Measurements from ENCODE around the gene ZSWIM6. TPM values are rescaled to one million over a fixed set of nuclear protein-coding genes. Genes with fewer than 3 reads are reported as not detected.

ZSWIM6 gene
- total RNA-seq, 1 experiment from 2014 or later: 0.68 TPM

GRCh38 chr5:61461417-61461816 is 129.4 kb downstream of the ZSWIM6 start:
- DNase-seq (ENCODE audit: low spot score): no peak
- in situ Hi-C loops (cut with HindIII; ENCODE audit: low sequenced_read_pairs): no loop called here

GRCh38 chr5:61461926-61462325 is 129.9 kb downstream of the ZSWIM6 start:
- DNase-seq (ENCODE audit: low spot score): no peak
- in situ Hi-C loops (cut with HindIII; ENCODE audit: low sequenced_read_pairs): no loop called here

- in situ Hi-C loops (cut with HindIII; ENCODE audit: low sequenced_read_pairs): no loop called here
- DNase-seq (ENCODE audit: low spot score): no peak
These were observed 131.5 kb downstream of the ZSWIM6 start for GRCh38 chr5:61463596-61463995.

GRCh38 chr5:61464512-61464911 is 132.5 kb downstream of the ZSWIM6 start:
- in situ Hi-C loops (cut with HindIII; ENCODE audit: low sequenced_read_pairs): no loop called here

GRCh38 chr5:61465066-61465465 is 133.0 kb downstream of the ZSWIM6 start:
- in situ Hi-C loops (cut with HindIII; ENCODE audit: low sequenced_read_pairs): no loop called here
- no peak for DNase-seq (ENCODE audit: low spot score)

More at GRCh38 chr5:61464512-61464911, 132.5 kb downstream of the ZSWIM6 start:
- no peak for DNase-seq (ENCODE audit: low spot score)

GRCh38 chr5:61465496-61465895 is 133.4 kb downstream of the ZSWIM6 start:
- in situ Hi-C loops (cut with HindIII; ENCODE audit: low sequenced_read_pairs): no loop called here
- DNase-seq (ENCODE audit: low spot score): no peak

GRCh38 chr5:61466017-61466416 is 134.0 kb downstream of the ZSWIM6 start:
- in situ Hi-C loops (cut with HindIII; ENCODE audit: low sequenced_read_pairs): no loop called here
- DNase-seq (ENCODE audit: low spot score): no peak

GRCh38 chr5:61467766-61468482 is 135.9 kb downstream of the ZSWIM6 start:
- in situ Hi-C loops (cut with HindIII; ENCODE audit: low sequenced_read_pairs): no loop called here
- no peak for DNase-seq (ENCODE audit: low spot score)

- in situ Hi-C loops (cut with HindIII; ENCODE audit: low sequenced_read_pairs): no loop called here
- no peak for DNase-seq (ENCODE audit: low spot score)
These were observed 136.4 kb downstream of the ZSWIM6 start for GRCh38 chr5:61468483-61468865.

- in situ Hi-C loops (cut with HindIII; ENCODE audit: low sequenced_read_pairs): no loop called here
- DNase-seq (ENCODE audit: low spot score): no peak
These were observed 139.3 kb downstream of the ZSWIM6 start for GRCh38 chr5:61471352-61471751.

- DNase-seq (ENCODE audit: low spot score): no peak
- in situ Hi-C loops (cut with HindIII; ENCODE audit: low sequenced_read_pairs): no loop called here
These were observed 140.3 kb downstream of the ZSWIM6 start for GRCh38 chr5:61472172-61472958.

- in situ Hi-C loops (cut with HindIII; ENCODE audit: low sequenced_read_pairs): no loop called here
- DNase-seq (ENCODE audit: low spot score): no peak
These were observed 142.7 kb downstream of the ZSWIM6 start for GRCh38 chr5:61474746-61475145.

GRCh38 chr5:61477788-61478187 is 145.7 kb downstream of the ZSWIM6 start:
- in situ Hi-C loops (cut with HindIII; ENCODE audit: low sequenced_read_pairs): no loop called here

GRCh38 chr5:61479850-61480614 is 148.0 kb downstream of the ZSWIM6 start:
- DNase-seq (ENCODE audit: low spot score): no peak
- in situ Hi-C loops (cut with HindIII; ENCODE audit: low sequenced_read_pairs): no loop called here

More at GRCh38 chr5:61477788-61478187, 145.7 kb downstream of the ZSWIM6 start:
- no peak for DNase-seq (ENCODE audit: low spot score)

- in situ Hi-C loops (cut with HindIII; ENCODE audit: low sequenced_read_pairs): no loop called here
- DNase-seq (ENCODE audit: low spot score): no peak
These were observed 150.9 kb downstream of the ZSWIM6 start for GRCh38 chr5:61482980-61483379.

- in situ Hi-C loops (cut with HindIII; ENCODE audit: low sequenced_read_pairs): no loop called here
- DNase-seq (ENCODE audit: low spot score): no peak
These were observed 154.4 kb downstream of the ZSWIM6 start for GRCh38 chr5:61486476-61486875.

- no peak for DNase-seq (ENCODE audit: low spot score)
- in situ Hi-C loops (cut with HindIII; ENCODE audit: low sequenced_read_pairs): no loop called here
These were observed 157.5 kb downstream of the ZSWIM6 start for GRCh38 chr5:61489574-61489973.

- in situ Hi-C loops (cut with HindIII; ENCODE audit: low sequenced_read_pairs): no loop called here
- DNase-seq (ENCODE audit: low spot score): no peak
These were observed 159.8 kb downstream of the ZSWIM6 start for GRCh38 chr5:61491861-61492260.

GRCh38 chr5:61493973-61494372 is 161.9 kb downstream of the ZSWIM6 start:
- no peak for DNase-seq (ENCODE audit: low spot score)
- in situ Hi-C loops (cut with HindIII; ENCODE audit: low sequenced_read_pairs): no loop called here

GRCh38 chr5:61496446-61496845 is 164.4 kb downstream of the ZSWIM6 start:
- peak; percentile 73 for DNase-seq (ENCODE audit: low spot score)
- in situ Hi-C loops (cut with HindIII; ENCODE audit: low sequenced_read_pairs): no loop called here
